HFF-Myc (cell line): ENCODE measurements around the gene TOP3A.

Experiments
- DNase-seq: peaks from one replicate; pipeline ENCODE4 v3.0.0-alpha.2; 2011; ENCODE audit warnings: low read depth; ENCODE audit errors: extremely low read depth
- H3K4me3 ChIP-seq: replicated peaks from 2 replicates; pipeline ENCODE4 v1.5.1; 2011; ENCODE audit warnings: low read depth, mild to moderate bottlenecking, control low read depth, low read length
- CTCF ChIP-seq: IDR thresholded peaks from 2 replicates; pipeline ENCODE4 v1.5.1; 2012; ENCODE audit warnings: mild to moderate bottlenecking, low read depth, low read length, control low read depth; ENCODE audit errors: missing control alignments

Gene TOP3A

GRCh38 chr17:18225121-18225641 is 89.6 kb downstream of the TOP3A start, which contains the start of gene LLGL1:
LLGL1 (plus strand) TSS chr17:18225635; CDS start chr17:18225683, 48 bp downstream.
- peak; percentile 47 for DNase-seq
- no peak for TF ChIP-seq CTCF
- H3K4me3 ChIP-seq: peak within 1 kb of the TSS; percentile 76

- TF ChIP-seq CTCF: no peak
- peak overlapping the region; percentile 30 for H3K4me3 ChIP-seq
Observed at GRCh38 chr17:18224387-18225120, 90.2 kb downstream of the TOP3A start.

GRCh38 chr17:18224053-18224386 is 90.8 kb downstream of the TOP3A start:
- TF ChIP-seq CTCF: no peak
- no peak for DNase-seq
- no peak overlapping the region for H3K4me3 ChIP-seq

More at GRCh38 chr17:18224387-18225120, 90.2 kb downstream of the TOP3A start:
- no peak for DNase-seq
